Upper lobe of left lung (tissue), 6 donors: Measurements from ENCODE around the gene PADI1. TPM values are rescaled to one million over a fixed set of nuclear protein-coding genes. Genes with fewer than 3 reads are reported as not detected.

ENCODE experiments used
- ATAC-seq, 2 donors: fragments of 200-7000 bp; cut with Tn5 transposase; one replicate each; pipeline ENCODE4 v1.9.1; 2022; ENCODE audit warnings: mild to moderate bottlenecking in 2 of 2, moderate library complexity in 2 of 2; ENCODE audit not compliant: low FRiP score in 2 of 2
- DNase-seq, 2 donors: peaks; one replicate each; pipeline ENCODE4 v3.0.0-alpha.2; 2019 to 2020
- H3K27ac ChIP-seq, 4 donors: fragments of 200-600 bp; sonication (generic); one replicate each; pipeline ENCODE4 v1.5.1; 2016 to 2019
- H3K27me3 ChIP-seq, 4 donors: fragments of 200-600 bp; sonication (generic); one replicate each; pipeline ENCODE4 v1.5.1; 2017 to 2019
- H3K36me3 ChIP-seq, 4 donors: fragments of 200-600 bp; sonication (generic); one replicate each; pipeline ENCODE4 v1.5.1; 2016 to 2019
- H3K4me1 ChIP-seq, 4 donors: fragments of 200-600 bp; sonication (generic); one replicate each; pipeline ENCODE4 v1.5.1; 2018 to 2019
- H3K4me3 ChIP-seq, 4 donors: fragments of 200-600 bp; sonication (generic); one replicate each; pipeline ENCODE4 v1.5.1; 2017 to 2019; ENCODE audit warnings: mild to moderate bottlenecking in 2 of 4, moderate library complexity in 1 of 4
- H3K9me3 ChIP-seq, 4 donors: fragments of 200-600 bp; sonication (generic); one replicate each; pipeline ENCODE4 v1.5.1; 2018 to 2019
- CTCF ChIP-seq, 6 experiments: fragments of 450-650 bp in 4 of 6; fragments of 200-600 bp in 2 of 6; sonication (generic) in 2 of 6; IDR thresholded peaks; one replicate each; pipeline ENCODE4 v1.5.1; 2016 to 2019; ENCODE audit warnings: antibody characterized with exemption in 6 of 6
- EP300 ChIP-seq, 4 donors: sonication (generic); formaldehyde crosslinking; IDR thresholded peaks; one replicate each; pipeline ENCODE4 v1.5.1; 2017; ENCODE audit warnings: antibody characterized with exemption in 4 of 4, control low read depth in 2 of 4
- POLR2A ChIP-seq, 4 donors: fragments of 450-650 bp; IDR thresholded peaks; one replicate each; pipeline ENCODE4 v1.5.1; 2016 to 2017; ENCODE audit warnings: antibody characterized with exemption in 4 of 4, mild to moderate bottlenecking in 2 of 4
- POLR2AphosphoS5 ChIP-seq, 2 donors: sonication (generic); formaldehyde crosslinking; IDR thresholded peaks; one replicate each; pipeline ENCODE4 v1.5.1; 2017; ENCODE audit warnings: antibody characterized with exemption in 2 of 2
- WGBS, 2 donors: methylation state at CpG; one replicate each; pipeline ENCODE4 v1.1.5; 2017 to 2018; 5-methylcytosine and 5-hydroxymethylcytosine counted together
- total RNA-seq, 6 donors: library from RNA; depleted of rRNA in 4 of 6; stranded (reverse); fragments of >200 nt in 4 of 6; gene quantifications; one replicate each; pipeline versions ENCODE4 v1.1.0 to v1.2.1, GENCODE V29; 2016 to 2021
- donor health status: DM: no; HTN: no; CAD: no; lungs with moderate emphysema.
- donor health status: DM: no; HTN: yes; CAD: no; lungs with severe emphysema.

Gene PADI1
- total RNA-seq, 6 donors from 2014 or later, result not detected

GRCh38 chr1:17165823-17166222 lies 39.1 kb upstream of the PADI1 start:
- no peaks in the 10 kb centered on the region for H3K9me3 ChIP-seq
- TF ChIP-seq EP300 (IDR thresholded peaks at IDR 0.05) (no peak), POLR2A (IDR thresholded peaks at IDR 0.05) (no peak), CTCF (IDR thresholded peaks at IDR 0.05) (no peak), POLR2AphosphoS5 (IDR thresholded peaks at IDR 0.05) (no peak)
- H3K4me1 ChIP-seq, result no peaks in the 10 kb centered on the region
- no peaks in the 10 kb centered on the region for H3K36me3 ChIP-seq
- WGBS, 2 donors, result 64% methylated on average over 1 of the region's 1 CpG
- no peak for DNase-seq
- H3K4me3 ChIP-seq, result no peak overlapping the region
- ATAC-seq, result no peak
- no peak overlapping the region for H3K27ac ChIP-seq
- H3K27me3 ChIP-seq, result no peaks in the 10 kb centered on the region

GRCh38 chr1:17167041-17167785 lies 37.7 kb upstream of the PADI1 start:
- Histone ChIP-seq H3K27me3 (no peaks in the 10 kb centered on the region), H3K9me3 (no peaks in the 10 kb centered on the region), H3K36me3 (no peaks in the 10 kb centered on the region), H3K4me1 (no peaks in the 10 kb centered on the region), H3K27ac (no peak overlapping the region), H3K4me3 (no peak overlapping the region)
- TF ChIP-seq POLR2A (IDR thresholded peaks at IDR 0.05), result no peak
- no peak for TF ChIP-seq EP300 (IDR thresholded peaks at IDR 0.05)
- TF ChIP-seq POLR2AphosphoS5 (IDR thresholded peaks at IDR 0.05), result no peak
- no peak for TF ChIP-seq CTCF (IDR thresholded peaks at IDR 0.05)
- ATAC-seq, result no peak
- WGBS, 2 donors, result 25 to 42% methylated on average over 2 to 4 of the region's 4 CpGs
- DNase-seq, result no peak

GRCh38 chr1:17167786-17168090 lies 37.2 kb upstream of the PADI1 start:
- H3K27me3 ChIP-seq, result no peaks in the 10 kb centered on the region
- ATAC-seq, result no peak
- no peak for TF ChIP-seq CTCF (IDR thresholded peaks at IDR 0.05)
- no peak for TF ChIP-seq POLR2A (IDR thresholded peaks at IDR 0.05)
- no peak for TF ChIP-seq POLR2AphosphoS5 (IDR thresholded peaks at IDR 0.05)
- no peak for TF ChIP-seq EP300 (IDR thresholded peaks at IDR 0.05)
- DNase-seq, result no peak
- 73 to 87% methylated on average over 4 to 5 of the region's 5 CpGs for WGBS, 2 donors
- H3K4me1 ChIP-seq, result no peaks in the 10 kb centered on the region
- no peak overlapping the region for H3K27ac ChIP-seq
- H3K4me3 ChIP-seq, result no peak overlapping the region
- H3K36me3 ChIP-seq, result no peaks in the 10 kb centered on the region
- no peaks in the 10 kb centered on the region for H3K9me3 ChIP-seq

GRCh38 chr1:17168091-17168876 lies 36.6 kb upstream of the PADI1 start:
- no peak for TF ChIP-seq EP300 (IDR thresholded peaks at IDR 0.05)
- no peak for DNase-seq
- Histone ChIP-seq H3K27me3 (no peaks in the 10 kb centered on the region), H3K9me3 (no peaks in the 10 kb centered on the region), H3K4me3 (no peak overlapping the region), H3K36me3 (no peaks in the 10 kb centered on the region), H3K4me1 (no peaks in the 10 kb centered on the region), H3K27ac (no peak overlapping the region)
- no peak for ATAC-seq
- WGBS, 2 donors, result 60 to 64% methylated on average over 9 to 13 of the region's 13 CpGs

GRCh38 chr1:17170571-17170970 lies 34.4 kb upstream of the PADI1 start:
- Histone ChIP-seq H3K9me3 (no peaks in the 10 kb centered on the region), H3K27ac (no peak overlapping the region), H3K4me1 (no peaks in the 10 kb centered on the region), H3K4me3 (no peak overlapping the region), H3K27me3 (no peaks in the 10 kb centered on the region), H3K36me3 (no peaks in the 10 kb centered on the region)
- no peak for ATAC-seq
- no peak for DNase-seq
- TF ChIP-seq POLR2A (IDR thresholded peaks at IDR 0.05), result no peak
- TF ChIP-seq EP300 (IDR thresholded peaks at IDR 0.05), result no peak
- TF ChIP-seq CTCF (IDR thresholded peaks at IDR 0.05), result no peak
- TF ChIP-seq POLR2AphosphoS5 (IDR thresholded peaks at IDR 0.05), result no peak
